GM19395 (cell line): ENCODE measurements around the gene TTC38.
A peak's percentile ranks its signal among the peaks of the same experiment; 100 is the strongest.

ENCODE experiments used
- ATAC-seq: cut with Tn5 transposase; IDR thresholded peaks from one replicate; pipeline ENCODE4 v1.9.1; 2021; ENCODE audit warnings: mild to moderate bottlenecking, moderate library complexity; ENCODE audit not compliant: unreplicated experiment

Gene TTC38

GRCh38 chr22:46276563-46276962 lies 8.8 kb downstream of the TTC38 start:
- no peak for ATAC-seq

DNA sequence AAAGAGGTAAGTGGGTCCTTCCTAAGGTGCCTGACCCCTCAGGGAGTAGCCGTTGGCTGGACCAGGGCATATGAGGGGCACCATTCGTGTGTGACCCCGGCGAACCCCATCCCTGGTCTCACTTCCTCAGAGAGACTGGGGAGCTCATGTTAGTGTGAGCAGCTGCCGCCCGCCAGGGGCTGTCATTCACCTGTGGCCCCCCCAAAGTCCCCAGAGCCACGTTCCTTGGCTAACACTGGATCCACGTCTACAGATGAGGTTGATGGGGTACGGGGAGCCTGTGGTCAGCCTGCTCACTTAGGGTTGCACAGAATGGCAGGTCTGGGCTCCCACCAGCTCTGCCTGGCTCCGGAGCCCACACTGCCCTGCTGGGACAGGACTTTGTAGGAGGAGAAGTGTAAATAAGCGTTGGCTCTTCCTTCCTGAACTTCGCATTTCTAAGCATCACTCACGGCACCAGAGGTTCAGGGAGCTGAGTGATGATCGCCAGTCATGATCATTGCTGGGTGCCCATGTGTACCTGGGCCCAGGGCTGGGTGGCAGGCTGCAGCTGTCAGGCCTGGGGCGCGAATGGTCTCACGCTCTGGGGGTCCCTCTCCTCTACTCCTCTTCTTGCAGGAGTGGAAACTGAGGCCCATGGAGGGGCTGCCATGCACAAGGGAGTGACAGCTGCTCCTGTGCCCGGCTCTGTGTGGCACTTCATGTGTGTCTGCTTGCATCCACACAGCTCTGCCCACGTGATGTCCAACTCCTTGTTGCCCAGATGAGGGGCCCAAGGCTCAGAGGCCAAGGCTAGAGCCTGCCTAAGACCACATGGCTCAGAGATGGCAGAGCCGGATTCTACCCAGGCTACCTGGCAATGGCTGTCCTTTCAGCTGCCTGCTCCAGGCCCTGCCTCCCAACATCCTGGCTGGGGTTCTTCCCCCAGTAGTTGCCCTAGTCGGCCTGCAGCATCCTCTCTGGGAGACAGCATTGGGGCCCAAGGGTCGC lies 11.1 kb downstream of the TTC38 start:
- no peak for ATAC-seq

GRCh38 chr22:46280063-46280817 lies 12.4 kb downstream of the TTC38 start:
- ATAC-seq: no peak

GRCh38 chr22:46280999-46281623 lies 13.3 kb downstream of the TTC38 start:
- ATAC-seq: no peak

DNA sequence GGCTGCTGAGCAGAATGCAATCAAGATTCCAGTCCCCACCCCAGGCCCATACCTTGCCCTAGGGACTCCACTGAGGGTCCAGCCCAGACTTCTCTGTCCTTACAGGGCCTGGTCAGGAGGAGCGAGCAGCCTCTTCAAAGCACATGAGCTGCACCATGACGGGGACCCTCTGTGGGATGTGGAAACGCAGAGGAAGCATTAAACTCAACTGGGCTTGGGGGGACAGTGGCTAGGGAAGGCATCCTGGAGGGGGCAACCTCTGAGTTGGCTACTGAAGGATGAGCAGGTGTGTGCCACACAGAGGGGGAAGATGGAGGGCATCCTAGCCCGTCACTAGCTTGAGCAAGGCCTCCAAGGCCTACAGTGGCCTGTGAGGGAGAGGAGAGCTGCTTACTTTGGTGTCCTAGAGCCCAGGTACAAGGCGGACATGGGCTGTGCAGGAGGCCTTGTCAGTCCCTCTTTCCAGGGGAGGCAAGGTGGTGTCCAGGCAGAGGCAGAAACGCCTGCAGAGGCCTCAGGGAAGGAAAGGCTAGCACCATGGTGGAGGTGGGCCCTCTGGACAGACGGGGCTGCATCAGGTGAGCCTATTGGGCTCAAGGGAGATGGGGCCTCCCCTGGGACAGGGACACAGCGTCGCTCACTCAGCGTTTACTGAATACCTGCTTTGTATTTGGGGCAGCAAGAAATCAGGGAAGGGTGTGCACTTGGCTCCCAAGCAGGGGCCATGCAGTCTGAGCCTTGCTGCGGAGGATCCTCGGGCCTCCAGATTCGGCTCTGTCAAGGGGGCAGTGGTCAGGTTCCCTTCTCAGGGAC lies 14.3 kb downstream of the TTC38 start:
- ATAC-seq: no peak

DNA sequence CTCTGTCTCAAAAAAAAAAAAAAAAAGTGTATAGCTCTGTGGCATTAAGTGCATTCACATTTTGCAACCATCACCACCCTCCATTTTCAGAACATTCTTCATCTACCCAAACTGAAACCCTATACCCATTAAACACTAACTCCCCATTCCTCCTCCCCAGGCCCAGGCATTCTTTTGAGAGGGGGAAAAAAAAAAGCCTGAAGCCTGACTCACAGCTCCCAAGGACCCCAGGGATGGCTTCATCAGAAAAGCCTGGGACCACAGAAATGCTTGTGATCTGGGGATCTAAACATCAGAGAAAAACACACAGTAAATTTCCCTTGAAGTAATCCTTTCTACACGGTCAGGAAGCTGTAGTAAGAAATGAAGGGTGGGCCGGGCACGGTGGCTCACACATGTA lies 18.2 kb downstream of the TTC38 start:
- ATAC-seq: no peak

GRCh38 chr22:46286941-46287872 lies 19.4 kb downstream of the TTC38 start:
- ATAC-seq: no peak

GRCh38 chr22:46287873-46288751 lies 20.3 kb downstream of the TTC38 start:
- peak; percentile 71 for ATAC-seq

- no peak for ATAC-seq
These were observed 21.0 kb downstream of the TTC38 start for GRCh38 chr22:46288846-46289243.

- ATAC-seq: no peak
These were observed 21.6 kb downstream of the TTC38 start for GRCh38 chr22:46289244-46289891.

DNA sequence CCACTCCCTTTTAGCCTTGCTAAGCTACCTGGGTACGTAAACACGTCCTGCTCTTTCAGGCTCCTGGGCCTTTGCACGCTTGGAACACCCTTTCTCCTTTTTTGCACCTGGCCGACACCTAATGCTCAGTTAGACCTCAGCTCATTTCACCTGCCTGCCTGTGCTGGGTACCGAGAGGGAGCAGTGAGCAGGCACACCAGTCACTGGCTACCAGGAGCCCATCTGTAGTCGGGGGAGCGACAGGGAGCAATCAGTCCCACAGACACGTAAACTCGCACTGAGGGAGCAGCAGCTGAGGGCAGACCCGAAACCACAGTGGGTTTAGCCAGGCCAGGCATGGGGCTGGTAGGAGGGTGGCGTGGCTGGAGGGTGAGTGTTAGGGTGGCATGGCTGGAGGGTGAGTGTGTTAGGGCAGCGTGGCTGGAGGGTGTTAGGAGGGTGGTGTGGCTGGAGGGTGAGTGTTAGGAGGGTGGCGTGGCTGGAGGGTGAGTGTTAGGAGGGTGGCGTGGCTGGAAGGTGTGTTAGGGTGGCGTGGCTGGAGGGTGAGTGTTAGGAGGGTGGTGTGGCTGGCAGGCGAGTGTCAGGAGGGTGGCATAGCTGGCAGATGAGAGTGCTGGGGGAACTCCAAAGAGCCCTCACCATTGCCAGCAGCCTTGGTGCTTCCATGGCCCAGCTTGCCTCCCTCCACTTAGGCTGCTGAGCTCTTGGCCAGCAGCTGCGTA lies 22.5 kb downstream of the TTC38 start:
- ATAC-seq: no peak

DNA sequence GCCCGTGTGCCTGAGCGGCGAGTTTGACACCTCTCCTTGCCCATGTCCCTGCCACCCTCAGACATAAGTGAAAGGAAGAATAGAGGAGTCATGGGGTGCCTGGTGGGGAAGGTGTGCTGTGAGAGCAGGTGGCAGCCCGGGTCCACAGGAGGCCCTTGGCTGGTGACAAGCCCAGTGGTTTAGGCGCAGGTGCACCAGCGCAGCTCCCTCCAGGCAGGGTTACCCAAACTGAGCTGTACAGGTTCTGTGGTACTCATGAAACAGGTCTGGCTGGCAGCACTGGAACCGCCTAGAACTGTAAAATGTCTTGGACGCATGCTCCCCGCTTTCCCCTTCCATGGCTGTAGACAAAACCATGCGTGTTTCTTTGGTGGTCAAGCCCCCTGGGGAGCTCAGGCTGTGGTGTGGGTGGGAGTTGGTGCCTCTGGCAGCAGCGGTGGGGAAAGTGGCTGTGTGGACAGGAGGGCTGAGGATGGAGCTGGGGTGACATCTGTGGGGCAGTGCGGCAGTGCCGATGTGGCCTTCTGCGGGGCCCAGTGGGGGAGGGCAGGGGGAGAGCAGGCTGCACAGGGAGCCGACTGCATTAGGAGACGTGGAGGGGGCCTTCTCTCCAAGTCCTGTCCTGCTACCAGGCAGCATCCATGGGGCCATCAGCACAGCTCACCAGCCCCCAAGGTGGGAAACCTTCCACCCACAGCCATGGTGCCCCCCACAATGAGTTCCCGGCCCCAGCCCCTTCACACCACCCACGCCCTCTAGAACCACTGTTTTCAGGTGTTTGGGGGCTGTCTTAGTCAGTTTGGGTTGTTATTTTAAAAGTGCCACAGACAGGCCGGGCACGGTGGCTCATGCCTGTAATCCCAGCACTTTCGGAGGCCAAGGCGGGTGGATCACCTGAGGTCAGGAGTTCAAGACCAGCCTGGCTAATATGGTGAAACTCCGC lies 23.3 kb downstream of the TTC38 start:
- ATAC-seq: no peak

GRCh38 chr22:46292173-46292572 lies 24.4 kb downstream of the TTC38 start:
- ATAC-seq: no peak

DNA sequence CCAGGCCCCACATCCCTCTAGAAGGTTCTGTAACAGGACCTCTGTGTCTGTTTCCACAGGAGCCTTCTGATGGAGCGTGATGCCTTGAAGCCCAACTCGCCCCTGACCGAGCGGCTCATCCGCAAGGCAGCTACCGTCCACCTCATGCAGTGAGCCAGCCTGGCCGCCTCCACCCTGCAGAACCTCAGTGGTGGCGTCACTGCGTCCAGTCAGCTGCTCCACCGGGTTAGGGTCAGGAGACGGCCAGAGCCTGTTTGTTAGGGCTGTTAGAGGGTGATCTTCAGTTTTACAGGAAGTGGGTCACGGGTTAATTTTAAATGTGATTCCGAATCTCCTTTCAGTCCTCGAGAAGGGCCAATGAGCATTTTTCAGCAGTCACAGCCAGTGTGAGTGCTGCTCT lies 24.9 kb downstream of the TTC38 start:
- ATAC-seq: no peak

DNA sequence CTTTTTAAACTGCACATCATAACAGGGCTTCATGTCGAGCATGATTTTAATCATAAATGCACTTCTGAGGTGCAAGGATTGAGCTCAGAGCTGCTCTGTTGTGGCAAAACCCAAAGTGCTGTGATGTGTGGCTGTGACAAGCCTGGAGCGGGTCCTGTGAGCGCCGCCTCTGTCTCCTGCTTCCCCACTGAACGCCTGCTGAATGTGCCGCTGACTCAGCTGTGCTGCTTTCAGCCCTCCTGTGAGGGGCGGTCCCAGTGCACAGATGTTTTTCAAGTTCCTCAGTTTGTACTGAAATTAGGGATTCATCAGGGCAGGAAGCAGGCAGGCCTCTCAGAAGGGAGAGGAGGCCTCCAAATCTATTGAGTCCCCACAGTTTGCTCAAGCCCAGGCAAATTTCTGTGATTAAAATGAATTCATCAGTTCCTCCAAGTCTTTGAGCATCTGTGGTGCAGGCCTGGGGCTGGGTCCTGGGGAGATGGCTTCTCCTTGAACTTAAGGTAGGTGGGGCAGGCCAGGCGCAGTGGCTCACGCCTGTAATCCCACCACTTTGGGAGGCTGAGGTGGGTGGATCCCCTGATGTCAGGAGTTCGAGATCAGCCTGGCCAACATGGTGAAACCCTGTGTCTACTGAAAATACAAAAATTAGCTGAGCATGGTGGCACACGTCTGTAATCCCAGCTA lies 25.9 kb downstream of the TTC38 start:
- ATAC-seq: no peak

- ATAC-seq: no peak
These were observed 27.0 kb downstream of the TTC38 start for GRCh38 chr22:46294784-46295183.
